ENCODE measurements around the gene SPACDR.

- TF ChIP-seq NFRKB (IDR thresholded peaks at IDR 0.05) (no peak), FOXM1 (IDR thresholded peaks at IDR 0.05; ENCODE audit: borderline replicate concordance) (no peak), ARNT (IDR thresholded peaks at IDR 0.05) (no peak)
Observed at GRCh38 chr7:100426516-100426915, 37.5 kb downstream of the SPACDR start.

Data from HEK293T (cell line).